ENCODE data around the gene PDE8B. TPM values are rescaled to one million over a fixed set of nuclear protein-coding genes. Genes with fewer than 3 reads are reported as not detected.

Gene PDE8B
- total and polyA plus RNA-seq, 8 donors, result 2.9 to 11.9 (median 6.9) TPM

DNA sequence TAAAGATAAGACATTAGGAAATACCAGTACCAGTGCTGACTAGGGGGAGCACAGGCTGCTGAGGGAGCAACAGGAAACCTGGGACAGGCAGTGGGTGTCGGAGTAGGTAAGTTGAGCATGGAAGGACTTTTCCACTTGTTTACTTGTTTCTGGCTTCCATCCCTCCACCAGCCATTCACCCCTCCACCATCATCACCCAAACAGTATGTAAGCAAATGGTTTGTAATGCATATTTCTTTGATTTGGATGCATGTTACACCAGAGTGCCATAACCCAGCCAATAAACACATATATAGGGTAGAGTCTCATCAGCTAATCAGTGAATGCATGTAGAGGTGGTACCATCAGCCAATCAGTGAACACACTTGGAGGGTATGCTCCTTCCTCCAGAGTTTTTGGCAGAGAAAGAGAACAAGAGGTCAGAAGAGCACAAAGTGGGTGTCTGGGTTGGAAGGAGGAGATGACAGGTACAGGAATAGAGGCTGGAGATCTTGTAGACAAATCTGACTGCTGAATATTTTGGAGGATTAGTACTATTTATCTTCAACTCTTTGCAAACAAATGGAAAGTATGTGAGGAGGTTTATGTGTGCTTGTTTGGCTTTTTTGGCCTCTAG is 37.7 kb upstream of the PDE8B start:
- WGBS, 2 donors, result 91 to 100% methylated on average over 1 of the region's 1 CpG
- ATAC-seq (no peak), FAIRE-seq (no peak), DNase-seq (no peak)
- no peaks in the 10 kb centered on the region for H3K27me3 ChIP-seq
- intact Hi-C loops (cut with DNase I), result no loop called here
- no peaks in the 10 kb centered on the region for H3K36me3 ChIP-seq
- H3K9me3 ChIP-seq, result no peaks in the 10 kb centered on the region
- no peak overlapping the region for H3K4me3 ChIP-seq
- no peak for TF ChIP-seq CTCF (IDR thresholded peaks at IDR 0.05)
- H3K27ac ChIP-seq, result no peak overlapping the region
- H3K4me1 ChIP-seq, result peaks cover 0 to 4% (median 0%) of the 10 kb centered on the region in 3 donors

GRCh38 chr5:77174526-77174925 is 36.0 kb upstream of the PDE8B start:
- DNase-seq, result no peak
- ATAC-seq, result no peak
- Histone ChIP-seq H3K9me3 (no peaks in the 10 kb centered on the region), H3K27me3 (no peaks in the 10 kb centered on the region), H3K27ac (no peak overlapping the region), H3K36me3 (no peaks in the 10 kb centered on the region), H3K4me3 (no peak overlapping the region), H3K4me1 (no peaks in the 10 kb centered on the region)
- TF ChIP-seq CTCF (IDR thresholded peaks at IDR 0.05), result no peak
- WGBS, 2 donors, result 41 to 47% methylated on average over 6 of the region's 6 CpGs
- FAIRE-seq, result no peak
- intact Hi-C loops (cut with DNase I), result no loop called here

- no peak for ATAC-seq
- H3K27ac ChIP-seq, result no peak overlapping the region
- no peaks in the 10 kb centered on the region for H3K27me3 ChIP-seq
- no peak for DNase-seq
- no peaks in the 10 kb centered on the region for H3K36me3 ChIP-seq
- no peak overlapping the region for H3K4me3 ChIP-seq
- no peaks in the 10 kb centered on the region for H3K4me1 ChIP-seq
- intact Hi-C loops (cut with DNase I), result no loop called here
- no peaks in the 10 kb centered on the region for H3K9me3 ChIP-seq
- FAIRE-seq, result no peak
- no peak for TF ChIP-seq CTCF (IDR thresholded peaks at IDR 0.05)
These were observed 35.2 kb upstream of the PDE8B start for GRCh38 chr5:77175231-77175630.

DNA sequence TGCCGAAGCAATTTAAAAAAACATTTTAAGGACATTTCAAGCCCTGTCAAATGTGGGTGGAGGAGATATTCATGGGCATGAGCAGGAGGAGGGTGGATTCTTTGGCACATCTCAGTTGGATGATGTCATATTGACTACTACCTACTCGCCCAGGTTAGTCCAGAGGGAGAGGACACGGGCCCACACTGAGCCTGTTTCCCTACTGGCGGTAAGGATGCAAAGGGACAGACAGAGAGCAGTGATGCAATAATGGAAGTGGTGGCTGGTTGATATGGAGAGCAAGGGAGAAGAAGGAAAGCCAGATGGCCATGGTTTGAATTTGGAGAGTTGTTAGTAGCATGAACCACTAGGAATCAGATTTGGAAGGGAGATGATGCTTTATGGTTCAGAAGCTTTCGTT is 34.1 kb upstream of the PDE8B start:
- H3K36me3 ChIP-seq, result no peaks in the 10 kb centered on the region
- H3K27ac ChIP-seq, result no peak overlapping the region
- intact Hi-C loops (cut with DNase I), result no loop called here
- DNase-seq, result no peak
- no peak for ATAC-seq
- H3K4me3 ChIP-seq, result no peak overlapping the region
- no peaks in the 10 kb centered on the region for H3K9me3 ChIP-seq
- no peaks in the 10 kb centered on the region for H3K4me1 ChIP-seq
- TF ChIP-seq CTCF (IDR thresholded peaks at IDR 0.05), result no peak
- no peaks in the 10 kb centered on the region for H3K27me3 ChIP-seq
- WGBS, 2 donors, result 89 to 94% methylated on average over 5 of the region's 5 CpGs
- no peak for FAIRE-seq

DNA sequence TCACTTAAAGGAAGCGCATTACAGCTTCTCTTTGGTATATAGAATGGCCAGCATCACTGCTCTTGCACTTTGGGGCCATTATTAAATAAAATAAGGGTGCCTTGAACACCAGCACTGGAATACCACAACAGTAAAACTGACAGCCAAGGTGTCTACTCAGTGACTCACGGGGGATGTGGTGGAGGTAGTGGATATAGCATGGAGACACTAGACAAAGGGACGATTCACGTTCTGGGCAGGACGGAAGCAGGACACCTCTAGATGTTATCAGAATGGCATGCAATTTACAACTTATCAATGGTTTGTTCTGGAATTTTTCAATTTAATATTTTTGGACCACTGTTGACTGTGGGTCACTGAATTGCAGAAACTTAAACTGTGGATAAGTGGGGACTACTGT is 32.9 kb upstream of the PDE8B start:
- H3K4me3 ChIP-seq, result no peak overlapping the region
- no peak overlapping the region for H3K27ac ChIP-seq
- no peaks in the 10 kb centered on the region for H3K27me3 ChIP-seq
- no peaks in the 10 kb centered on the region for H3K9me3 ChIP-seq
- no peaks in the 10 kb centered on the region for H3K36me3 ChIP-seq
- no peak for DNase-seq
- H3K4me1 ChIP-seq, result no peaks in the 10 kb centered on the region
- no peak for TF ChIP-seq CTCF (IDR thresholded peaks at IDR 0.05)
- ATAC-seq, result no peak
- no peak for FAIRE-seq
- WGBS, 2 donors, result 84 to 92% methylated on average over 5 of the region's 5 CpGs
- intact Hi-C loops (cut with DNase I), result no loop called here

All from pancreas (tissue), 10 donors.